HG03378 (cell line): Measurements from ENCODE around the gene CLSTN1.
"Not testable (repeated sequence)": the region's sequence is repeated elsewhere in the genome, so short reads cannot be mapped to it uniquely, and the experiment has no call there.

ENCODE experiments used
- ATAC-seq: cut with Tn5 transposase; IDR thresholded peaks from one replicate; pipeline ENCODE4 v1.9.1; 2021; ENCODE audit warnings: mild to moderate bottlenecking, moderate library complexity; ENCODE audit not compliant: unreplicated experiment

CLSTN1 gene

DNA sequence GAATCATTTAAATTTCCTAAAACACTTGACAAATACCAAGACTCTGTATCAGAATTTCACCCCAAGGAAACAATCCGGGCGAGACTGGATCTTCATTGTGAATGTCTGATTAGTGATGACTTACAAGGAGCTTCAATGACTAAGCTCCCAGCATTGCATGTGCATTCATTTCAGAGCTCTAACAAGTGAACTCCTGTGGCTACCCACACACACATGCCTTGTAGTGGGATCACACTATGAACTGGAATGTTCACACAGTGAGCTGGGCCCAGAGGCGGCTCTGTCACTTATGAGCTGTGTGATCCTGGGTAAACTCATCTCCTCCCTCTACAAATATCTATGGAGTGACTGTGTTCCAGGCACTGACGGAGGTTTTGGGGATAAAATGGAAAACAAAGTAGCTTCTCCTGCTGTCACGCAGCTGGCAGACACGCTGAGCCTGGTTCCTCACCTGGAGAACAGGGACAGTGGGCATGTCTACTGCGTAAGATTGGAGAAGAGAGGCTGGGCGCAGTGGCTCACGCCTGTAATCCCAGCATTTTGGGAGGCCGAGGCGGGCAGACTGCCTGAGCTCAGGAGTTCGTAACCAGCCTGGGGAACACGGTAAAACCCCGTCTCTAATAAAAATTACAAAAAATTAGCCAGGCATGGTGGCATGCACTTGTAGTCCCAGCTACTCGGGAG, 56.9 kb downstream of the CLSTN1 start:
- ATAC-seq = no peak

DNA sequence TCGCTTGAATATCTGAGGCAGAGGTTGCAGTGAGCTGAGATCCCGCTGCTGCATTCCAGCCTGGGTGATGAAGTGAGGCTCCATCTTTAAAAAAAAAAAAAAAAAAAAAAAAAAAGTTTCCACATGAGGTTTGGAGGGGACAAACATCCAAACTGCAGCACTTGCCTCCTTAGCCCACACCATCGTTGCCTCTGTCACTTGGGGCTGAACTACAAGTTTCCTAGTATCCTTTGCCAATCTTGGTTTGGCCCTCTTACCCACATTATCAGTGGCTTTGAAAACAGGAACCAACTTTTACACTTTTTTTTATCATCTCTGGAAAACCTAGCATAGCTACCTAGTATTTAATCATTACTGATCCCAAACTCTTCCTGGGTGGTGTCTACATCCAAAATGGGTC, 59.2 kb downstream of the CLSTN1 start:
- ATAC-seq = no peak

DNA sequence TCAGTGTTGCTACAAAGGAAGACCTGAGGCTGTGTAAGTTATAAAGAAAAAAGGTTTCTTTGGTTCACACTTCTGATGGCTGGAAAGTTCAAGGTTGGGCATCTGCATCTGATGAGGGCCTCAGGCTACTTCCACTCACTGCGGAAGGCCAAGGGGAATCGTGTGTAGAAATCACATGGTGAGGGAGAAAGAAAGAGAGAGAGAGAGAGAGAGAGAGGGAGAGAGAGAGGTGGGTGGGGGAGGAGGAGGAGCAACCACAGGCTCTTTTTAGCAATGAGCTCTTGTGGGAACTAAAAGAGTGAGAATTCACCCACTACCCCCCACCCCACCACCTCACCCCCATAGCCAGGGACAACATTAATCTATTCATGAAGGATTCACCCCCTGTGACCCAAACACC, 59.9 kb downstream of the CLSTN1 start:
- no peak for ATAC-seq

DNA sequence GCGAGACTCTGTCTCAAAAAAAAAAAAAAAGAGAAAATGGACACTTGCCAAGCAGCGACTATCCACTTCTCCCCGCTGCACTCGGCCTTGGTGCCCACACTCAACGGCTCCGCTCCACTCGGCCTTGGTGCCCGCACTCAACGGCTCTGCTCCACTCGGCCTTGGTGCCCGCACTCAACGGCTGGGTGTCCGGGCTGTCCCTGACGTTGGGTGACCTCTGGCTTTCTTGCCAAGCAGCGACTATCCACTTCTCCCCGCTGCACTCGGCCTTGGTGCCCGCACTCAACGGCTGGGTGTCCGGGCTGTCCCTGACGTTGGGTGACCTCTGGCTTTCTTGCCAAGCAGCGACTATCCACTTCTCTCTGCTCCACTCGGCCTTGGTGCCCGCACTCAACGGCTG, 61.3 kb downstream of the CLSTN1 start:
- not testable (repeated sequence) for ATAC-seq

DNA sequence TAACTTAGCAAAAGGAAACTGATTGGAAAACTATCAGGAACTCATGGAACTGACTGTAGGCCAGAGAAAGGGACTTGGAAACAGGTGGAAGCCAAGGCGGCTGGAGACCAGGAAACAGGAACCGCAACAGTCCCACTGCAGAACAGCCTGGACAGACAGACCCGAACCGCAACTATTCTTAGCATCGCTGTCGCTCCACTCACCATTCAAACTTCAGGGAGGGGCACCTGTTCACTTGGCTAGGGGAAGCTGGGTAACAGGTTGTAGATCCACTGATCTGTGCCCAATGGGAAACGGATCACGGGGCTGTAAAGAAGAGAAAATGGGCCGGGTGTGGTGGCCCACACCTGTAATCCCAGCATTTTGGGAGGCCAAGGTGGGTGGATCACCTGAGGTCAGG, 61.9 kb downstream of the CLSTN1 start:
- ATAC-seq = no peak

DNA sequence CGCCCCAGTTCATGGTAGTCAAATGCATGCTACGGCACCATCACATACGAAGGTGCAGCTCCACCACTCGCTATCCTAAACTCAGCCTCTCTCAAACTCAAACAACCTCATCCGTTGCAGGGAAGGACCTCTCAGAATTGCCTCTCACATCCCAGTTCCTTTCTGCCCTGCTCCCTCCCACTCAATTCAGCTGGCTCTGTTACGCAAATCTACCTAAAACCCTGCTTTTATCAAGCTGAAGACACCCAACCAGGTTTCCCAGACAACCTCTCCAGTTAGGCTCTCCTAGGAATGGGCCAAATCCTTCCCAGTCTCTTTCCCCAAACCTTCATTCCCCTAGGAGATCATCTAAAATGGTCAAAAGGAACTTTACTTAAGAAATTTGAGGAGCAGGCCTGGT, 62.9 kb downstream of the CLSTN1 start:
- no peak for ATAC-seq

DNA sequence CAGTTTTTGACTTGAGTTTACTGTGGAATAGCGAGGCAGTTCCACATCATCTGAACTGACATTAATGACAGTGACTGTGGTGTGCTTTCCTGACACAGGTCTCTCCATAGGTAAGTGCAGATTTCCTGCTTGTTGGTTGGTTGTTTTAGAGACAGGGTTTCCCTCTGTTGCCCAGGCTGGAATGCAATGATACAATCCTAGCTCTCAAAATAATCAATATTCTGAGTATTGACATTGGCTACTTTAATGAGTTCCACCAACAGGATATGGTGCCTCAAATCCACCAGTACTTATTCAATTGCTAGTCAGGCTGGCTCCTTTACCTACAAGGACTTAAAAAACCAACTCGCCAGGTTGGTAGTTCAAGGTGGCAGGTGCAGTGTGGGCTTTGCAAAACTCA, 63.8 kb downstream of the CLSTN1 start:
- ATAC-seq = no peak

DNA sequence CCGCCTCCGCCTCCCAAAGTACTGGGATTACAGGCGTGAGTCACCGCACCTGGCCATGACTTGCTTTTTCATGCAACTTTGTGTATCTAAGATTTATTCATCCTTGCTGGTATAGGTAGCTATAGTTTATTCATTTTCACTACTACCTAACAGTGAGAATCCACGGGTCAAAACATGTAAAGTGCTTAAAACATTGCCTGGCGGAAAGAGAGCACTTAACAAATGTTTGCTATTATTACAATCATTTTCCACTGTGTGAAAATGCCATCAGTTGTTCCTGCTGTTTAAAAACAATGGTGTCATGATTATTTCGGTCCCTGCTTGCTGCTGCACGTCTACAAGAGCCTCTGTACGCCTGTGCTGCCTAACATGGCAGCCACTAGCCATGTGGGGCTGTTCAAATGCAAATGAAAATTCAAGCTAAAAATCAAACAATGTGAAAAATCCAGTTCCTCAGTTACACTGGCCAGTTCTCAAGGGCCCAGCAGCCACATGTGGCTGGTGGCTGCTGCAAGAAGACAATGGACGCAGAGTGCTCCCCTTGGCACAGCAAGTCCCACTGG, 65.1 kb downstream of the CLSTN1 start:
- ATAC-seq = no peak

DNA sequence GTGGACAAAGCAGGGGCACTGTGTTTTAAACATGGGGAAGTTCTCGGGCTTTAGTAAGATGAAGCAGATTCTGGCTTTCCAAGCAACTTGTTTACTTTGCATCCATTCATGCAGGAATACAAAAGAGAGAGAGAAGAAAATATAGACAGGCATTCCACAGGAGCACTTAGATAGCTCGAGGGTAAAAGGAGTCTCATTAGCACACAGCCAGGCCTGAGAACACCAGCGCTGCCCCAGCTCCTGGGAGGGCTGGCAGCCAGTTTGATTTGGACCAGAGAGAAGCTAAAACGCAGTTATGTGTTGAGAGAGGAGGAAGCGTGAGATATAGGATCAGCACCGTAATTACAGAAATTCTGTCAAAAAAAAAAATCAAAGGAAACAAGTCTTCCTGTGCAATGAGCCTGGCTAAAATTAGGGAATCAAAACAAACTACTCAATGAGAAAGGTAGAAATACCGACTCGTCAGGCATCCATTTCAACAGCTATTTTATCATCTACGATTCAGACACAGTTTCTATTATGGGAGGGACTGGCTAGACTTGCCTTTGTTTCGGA, 68.2 kb downstream of the CLSTN1 start:
- ATAC-seq = no peak

DNA sequence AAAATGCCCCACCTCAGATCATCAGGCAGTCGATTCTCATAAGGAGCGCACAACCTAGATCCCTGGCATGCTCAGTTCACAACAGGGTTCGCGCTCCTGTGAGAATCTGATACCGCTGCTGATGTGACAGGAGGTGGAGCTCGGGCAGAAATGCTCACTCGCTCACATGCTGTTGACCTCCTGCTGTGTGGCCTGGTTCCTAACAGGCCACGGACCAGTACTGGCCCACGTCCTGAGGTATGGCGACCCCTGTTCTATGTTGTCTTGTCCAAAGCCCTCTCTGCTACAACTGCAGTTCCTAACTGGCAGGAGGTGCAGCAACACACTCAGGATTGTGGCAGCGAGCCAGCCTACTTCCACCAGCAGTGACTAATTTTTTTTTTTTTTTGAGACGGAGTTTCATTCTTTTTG, 70.6 kb downstream of the CLSTN1 start:
- ATAC-seq = no peak

DNA sequence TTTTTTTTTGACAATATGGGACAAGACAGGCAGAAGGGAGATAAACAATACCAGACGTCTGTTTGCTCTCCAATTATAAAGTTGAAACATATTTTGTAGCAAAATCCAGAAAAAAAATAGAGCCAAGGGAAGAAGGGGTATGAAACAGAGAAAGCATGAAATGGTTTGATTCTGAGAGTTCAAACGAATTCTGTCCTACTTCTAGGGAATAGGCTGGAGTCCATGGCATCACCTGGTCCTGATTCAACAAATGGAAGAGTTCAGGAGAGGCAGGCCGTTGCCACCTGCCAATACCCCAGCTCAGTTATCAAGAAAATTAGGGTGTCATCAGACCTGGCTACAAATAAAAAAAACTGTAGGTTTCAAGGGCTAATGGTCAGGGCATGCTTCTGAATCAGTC, 71.8 kb downstream of the CLSTN1 start:
- no peak for ATAC-seq

DNA sequence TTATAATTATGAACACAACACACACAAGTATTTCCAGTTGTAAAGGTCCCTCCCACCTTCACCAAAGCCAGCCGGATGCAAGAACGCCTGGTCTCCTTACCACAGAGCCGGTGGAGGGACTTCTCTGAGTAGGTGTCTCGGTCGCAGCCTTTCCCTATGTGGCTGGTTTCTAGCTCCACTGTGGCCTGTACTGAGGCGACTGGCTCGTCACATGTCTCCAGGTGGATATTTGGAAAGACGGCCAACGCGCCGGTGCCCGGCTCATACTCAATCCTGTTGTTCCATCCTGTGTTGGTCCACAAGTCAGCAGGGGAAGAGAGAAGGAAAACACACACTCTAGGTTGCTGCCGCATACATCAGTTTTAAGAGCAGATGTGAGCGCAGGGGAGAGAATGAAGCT, 74.4 kb downstream of the CLSTN1 start:
- no peak for ATAC-seq

DNA sequence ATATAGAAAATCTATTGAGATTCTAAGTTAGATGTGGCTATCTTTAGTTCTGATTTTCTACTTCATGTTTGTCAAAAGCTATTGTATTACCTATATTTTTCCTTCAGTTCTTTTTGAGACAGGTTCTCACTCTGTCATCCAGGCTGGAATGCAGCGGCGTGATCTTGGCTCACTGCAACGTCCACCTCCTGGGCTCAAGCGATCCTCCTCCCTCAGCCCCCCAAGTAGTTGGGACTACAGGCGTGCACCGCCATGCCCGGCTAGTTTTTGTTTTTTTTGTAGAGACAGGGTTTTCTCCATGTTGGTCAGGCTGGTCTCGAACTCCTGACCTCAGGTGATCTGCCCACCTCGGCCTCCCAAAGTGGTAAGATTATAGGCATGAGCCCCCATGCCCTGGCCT, 75.4 kb downstream of the CLSTN1 start:
- ATAC-seq = not testable (repeated sequence)

DNA sequence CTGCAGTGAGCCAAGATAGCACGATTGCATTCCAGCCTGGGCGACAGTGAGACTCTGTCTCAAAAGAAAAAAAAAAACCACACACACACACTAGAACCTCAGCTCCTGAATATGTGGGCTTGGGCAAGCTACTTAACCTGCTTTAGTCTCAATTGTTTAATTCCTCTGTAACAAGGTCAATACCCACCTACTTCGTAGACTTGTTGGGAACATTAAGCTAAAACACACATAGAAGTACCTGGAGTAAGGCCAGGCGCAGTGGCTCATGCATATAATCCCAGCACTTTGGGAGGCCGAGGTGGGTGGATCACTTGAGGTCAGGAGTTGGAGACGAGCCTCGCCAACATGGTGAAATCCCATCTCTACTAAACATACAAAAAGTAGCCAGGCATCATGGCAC, 77.1 kb downstream of the CLSTN1 start:
- ATAC-seq = no peak

DNA sequence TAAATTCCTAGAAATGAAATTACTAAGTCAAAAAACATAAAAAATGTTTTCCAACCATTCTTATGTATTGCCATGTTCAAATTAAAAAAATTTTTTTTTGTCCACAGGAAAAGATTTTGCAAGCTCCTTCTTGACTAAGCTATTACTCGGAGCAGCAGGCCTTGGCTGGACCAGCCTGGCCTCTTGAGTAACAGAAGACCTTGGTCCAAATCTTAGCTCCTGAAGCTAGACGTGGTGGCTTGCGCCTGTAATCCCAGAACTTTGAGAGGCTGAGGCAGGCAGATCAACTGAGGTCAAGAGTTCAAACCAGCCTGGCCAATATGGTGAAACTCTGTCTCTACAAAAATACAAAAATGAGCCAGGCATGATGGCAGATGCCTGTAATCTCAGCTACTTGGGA, 77.6 kb downstream of the CLSTN1 start:
- ATAC-seq = no peak

DNA sequence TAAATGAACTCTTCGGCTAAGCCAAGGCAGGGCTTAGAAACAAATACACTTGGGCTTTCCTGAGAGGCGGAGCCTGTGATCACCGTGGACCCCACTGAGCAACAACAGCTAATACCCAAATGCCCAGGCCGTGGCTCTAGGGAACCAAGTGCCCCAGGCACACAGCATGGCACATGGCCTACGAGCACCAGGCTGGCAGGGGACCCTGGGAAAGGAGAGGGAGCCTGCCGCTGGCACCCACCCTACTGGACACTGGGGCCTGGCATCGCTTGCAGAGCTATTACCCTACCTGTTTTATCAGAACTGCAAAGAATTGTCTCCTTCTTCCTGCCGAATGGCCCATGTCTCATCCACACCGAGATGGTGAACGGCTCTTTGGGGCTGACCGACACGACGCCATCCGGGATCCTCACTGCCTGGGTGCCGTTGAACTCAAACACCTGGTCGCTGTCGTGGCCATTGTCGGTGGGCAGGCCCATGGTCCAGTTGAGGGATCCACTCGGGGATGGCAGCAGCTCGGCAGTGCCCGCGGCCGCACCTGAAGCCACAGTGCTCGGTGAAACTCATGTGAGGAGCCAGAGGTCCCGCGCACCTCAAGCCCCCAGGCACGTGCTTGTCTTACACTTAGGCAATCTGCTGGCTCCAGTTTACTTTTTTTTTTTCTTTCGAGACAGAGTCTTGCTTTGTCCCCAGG, 79.5 kb downstream of the CLSTN1 start:
- ATAC-seq = no peak

DNA sequence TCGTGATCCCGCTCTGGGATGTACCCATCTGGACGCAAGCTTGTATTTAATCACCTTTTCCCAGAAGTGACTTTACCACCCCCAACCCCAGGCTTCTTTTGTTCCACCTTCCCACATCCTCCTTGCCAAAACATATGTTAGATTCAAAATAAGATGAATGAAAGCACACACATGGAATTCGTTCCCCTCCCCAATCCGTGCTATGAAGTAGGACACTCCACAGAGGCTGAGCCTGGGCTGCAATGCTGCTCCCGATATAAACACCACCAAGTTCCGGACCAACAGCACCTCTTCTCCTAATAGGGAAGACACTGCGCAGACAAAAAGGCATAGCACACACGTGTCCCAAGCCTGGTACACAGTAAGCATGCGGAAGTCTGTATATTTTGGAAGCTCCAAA, 86.1 kb downstream of the CLSTN1 start:
- no peak for ATAC-seq

DNA sequence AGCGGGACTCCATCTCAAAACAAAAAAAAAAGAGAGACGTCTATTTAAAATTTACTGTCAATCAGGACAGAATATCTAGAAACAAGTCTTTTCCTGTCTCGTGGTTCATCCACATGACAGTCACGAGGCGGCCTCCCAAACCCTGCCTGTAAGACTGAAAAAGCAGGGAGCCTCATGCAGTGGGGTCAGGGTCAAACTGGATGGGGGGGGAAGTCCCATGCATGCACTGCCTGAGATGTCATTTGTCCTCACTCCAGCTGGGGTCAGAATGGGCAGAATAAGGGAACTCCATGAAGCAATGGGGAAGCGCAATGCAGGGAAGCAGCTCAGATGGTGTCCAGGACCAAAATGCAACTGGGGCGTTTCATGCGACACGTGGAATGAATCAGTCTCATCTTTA, 86.7 kb downstream of the CLSTN1 start:
- no peak for ATAC-seq

DNA sequence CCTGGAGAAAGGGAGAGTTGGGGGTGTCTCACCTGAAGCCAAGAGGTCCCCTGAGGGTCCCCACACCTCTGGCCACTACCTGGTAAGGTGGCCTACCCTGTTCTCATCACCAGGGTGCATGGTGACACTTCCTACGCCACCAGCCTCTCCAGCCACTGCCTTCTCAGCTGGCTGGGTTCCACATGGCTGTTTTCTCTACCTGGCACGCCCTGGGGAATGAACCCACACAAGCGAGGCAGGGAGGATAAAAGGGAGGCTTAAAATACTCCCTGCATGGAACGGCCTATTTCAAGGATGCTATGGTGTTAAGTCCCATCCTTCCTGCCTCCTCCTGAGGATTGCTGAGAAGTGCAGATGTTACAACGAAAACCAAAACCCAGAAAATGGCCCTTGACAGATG, 87.5 kb downstream of the CLSTN1 start:
- ATAC-seq = no peak

DNA sequence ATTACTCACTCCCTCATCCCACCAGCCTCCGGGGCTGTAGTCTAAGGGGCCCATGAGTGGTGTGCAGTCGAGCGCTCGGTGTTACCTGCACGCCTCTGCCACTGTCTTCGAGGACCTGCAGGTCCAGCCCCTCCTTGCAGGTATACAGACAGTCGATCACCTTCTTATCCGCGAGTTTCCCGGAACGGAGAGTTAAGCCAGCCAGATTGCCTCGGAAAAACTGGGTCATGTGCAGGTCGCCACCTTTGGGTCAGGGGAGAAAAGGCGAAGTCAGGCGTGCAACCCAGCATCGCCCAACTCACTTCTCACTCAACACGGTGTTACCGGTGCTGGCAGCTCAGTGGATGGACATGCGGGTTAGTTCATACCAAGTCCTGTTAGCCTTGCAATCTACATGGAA, 88.0 kb downstream of the CLSTN1 start:
- ATAC-seq = no peak

DNA sequence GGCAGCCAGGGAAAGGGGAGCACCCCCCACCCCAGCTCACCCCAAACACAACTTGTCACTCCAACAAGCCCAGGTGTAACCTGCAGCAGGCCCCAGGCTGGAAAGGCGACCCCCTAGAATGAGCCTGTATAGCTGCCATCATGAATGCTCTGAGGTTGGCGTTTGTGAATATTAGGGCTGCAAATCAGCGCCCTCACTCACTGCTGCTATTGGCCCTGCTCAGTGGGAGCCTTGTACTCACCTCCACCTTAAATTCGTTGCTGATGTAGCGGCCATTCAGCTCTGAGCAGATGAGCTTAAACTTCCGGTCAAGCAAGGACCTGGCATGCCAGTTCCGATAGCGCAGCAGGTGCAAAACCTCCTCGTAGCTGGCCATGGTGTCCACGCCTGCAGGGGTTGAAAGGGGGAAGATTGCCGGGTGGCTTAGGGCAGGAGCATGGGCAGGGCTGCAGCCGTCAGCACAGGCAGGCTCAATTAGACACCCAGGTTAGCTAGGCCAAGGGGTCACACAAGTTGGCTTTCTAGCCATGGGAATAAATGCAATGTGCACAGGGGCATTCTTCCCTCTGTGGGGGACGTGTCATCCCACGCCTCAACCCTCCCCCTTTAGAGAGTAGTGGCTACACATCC, 90.5 kb downstream of the CLSTN1 start:
- no peak for ATAC-seq
